NB4 (cell line): ENCODE results near the gene FAM193B.
"Not testable (repeated sequence)": the region's sequence is repeated elsewhere in the genome, so short reads cannot be mapped to it uniquely, and the experiment has no call there.

ENCODE experiments used
- DNase-seq: peaks from one replicate; pipeline ENCODE4 v3.0.0; 2010; ENCODE audit warnings: low read depth
- H3K4me3 ChIP-seq: one replicate; pipeline ENCODE4 v1.5.1; 2011; ENCODE audit warnings: mild to moderate bottlenecking, low read depth, low read length, moderate library complexity
- MYC ChIP-seq: IDR thresholded peaks from 2 replicates; pipeline ENCODE4 v1.6.1; 2011; ENCODE audit warnings: low read depth, low read length
- POLR2A ChIP-seq: IDR thresholded peaks from 2 replicates; pipeline ENCODE4 v1.6.1; 2011; ENCODE audit warnings: mild to moderate bottlenecking; ENCODE audit not compliant: insufficient read length; ENCODE audit errors: extremely low read depth
- TF ChIP-seq, protein P1 (sequence below): IDR thresholded peaks from one replicate; pipeline ENCODE4 v1.5.1; 2012; ENCODE audit warnings: low read depth, low read length
- TF ChIP-seq, protein P2 (sequence below): IDR thresholded peaks from 2 replicates; pipeline ENCODE4 v1.6.1; 2011; ENCODE audit warnings: low read depth, low read length

FAM193B gene

GRCh38 chr5:177487144-177487543 lies 67.2 kb downstream of the FAM193B start:
- no peak for DNase-seq
- TF ChIP-seq, protein P1, sequence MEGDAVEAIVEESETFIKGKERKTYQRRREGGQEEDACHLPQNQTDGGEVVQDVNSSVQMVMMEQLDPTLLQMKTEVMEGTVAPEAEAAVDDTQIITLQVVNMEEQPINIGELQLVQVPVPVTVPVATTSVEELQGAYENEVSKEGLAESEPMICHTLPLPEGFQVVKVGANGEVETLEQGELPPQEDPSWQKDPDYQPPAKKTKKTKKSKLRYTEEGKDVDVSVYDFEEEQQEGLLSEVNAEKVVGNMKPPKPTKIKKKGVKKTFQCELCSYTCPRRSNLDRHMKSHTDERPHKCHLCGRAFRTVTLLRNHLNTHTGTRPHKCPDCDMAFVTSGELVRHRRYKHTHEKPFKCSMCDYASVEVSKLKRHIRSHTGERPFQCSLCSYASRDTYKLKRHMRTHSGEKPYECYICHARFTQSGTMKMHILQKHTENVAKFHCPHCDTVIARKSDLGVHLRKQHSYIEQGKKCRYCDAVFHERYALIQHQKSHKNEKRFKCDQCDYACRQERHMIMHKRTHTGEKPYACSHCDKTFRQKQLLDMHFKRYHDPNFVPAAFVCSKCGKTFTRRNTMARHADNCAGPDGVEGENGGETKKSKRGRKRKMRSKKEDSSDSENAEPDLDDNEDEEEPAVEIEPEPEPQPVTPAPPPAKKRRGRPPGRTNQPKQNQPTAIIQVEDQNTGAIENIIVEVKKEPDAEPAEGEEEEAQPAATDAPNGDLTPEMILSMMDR: no peak
- TF ChIP-seq MYC: no peak
- TF ChIP-seq, protein P2, sequence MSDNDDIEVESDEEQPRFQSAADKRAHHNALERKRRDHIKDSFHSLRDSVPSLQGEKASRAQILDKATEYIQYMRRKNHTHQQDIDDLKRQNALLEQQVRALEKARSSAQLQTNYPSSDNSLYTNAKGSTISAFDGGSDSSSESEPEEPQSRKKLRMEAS: no peak
- no peak for TF ChIP-seq POLR2A
- H3K4me3 ChIP-seq: no peak overlapping the region

GRCh38 chr5:177486256-177486655 lies 68.1 kb downstream of the FAM193B start:
- TF ChIP-seq POLR2A (no peak), MYC (no peak)
- TF ChIP-seq, protein P2: no peak
- TF ChIP-seq, protein P1: no peak
- H3K4me3 ChIP-seq: no peak overlapping the region
- no peak for DNase-seq

- not testable (repeated sequence) for H3K4me3 ChIP-seq, DNase-seq
Observed at GRCh38 chr5:177485753-177486152, 68.6 kb downstream of the FAM193B start.

DNA sequence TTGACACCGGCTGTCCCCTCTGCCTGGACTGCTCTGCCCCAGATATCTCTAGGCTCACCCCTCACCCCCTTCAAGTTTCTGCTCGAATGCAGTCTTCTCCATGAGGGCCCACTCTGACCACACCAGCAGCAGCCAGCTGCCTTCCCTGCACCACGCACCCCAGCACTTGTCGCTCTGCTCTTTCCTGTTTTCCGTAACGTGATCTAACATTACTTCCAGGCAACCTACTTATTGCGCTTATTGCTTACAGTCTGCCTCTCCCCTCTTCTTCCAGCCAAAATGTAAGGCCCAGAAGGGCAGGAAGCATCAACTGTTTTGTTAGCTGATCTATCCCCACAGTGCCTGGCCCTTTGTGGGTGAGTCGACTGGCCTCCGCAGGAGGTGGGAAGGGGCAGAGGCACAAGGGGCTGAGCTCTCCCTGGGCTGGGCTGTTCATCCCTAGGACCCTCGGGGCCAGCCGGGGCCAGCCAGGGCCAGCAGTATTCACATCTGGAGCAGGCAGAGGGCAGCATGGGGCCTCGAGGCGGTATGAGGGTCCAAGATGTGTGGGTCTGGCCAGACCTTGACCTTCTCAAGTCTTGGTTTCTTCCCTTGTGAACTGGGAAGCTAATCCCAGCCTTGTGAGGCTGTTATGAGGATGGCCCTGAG lies 69.3 kb downstream of the FAM193B start:
- DNase-seq: no peak
- no peak overlapping the region for H3K4me3 ChIP-seq
- TF ChIP-seq MYC: no peak
- TF ChIP-seq, protein P2: no peak
- TF ChIP-seq, protein P1: no peak
- TF ChIP-seq POLR2A: no peak

GRCh38 chr5:177483994-177484901 lies 70.1 kb downstream of the FAM193B start:
- DNase-seq: no peak
- no peak overlapping the region for H3K4me3 ChIP-seq
- TF ChIP-seq, protein P2: no peak
- TF ChIP-seq, protein P1: no peak
- TF ChIP-seq POLR2A (no peak), MYC (no peak)

DNA sequence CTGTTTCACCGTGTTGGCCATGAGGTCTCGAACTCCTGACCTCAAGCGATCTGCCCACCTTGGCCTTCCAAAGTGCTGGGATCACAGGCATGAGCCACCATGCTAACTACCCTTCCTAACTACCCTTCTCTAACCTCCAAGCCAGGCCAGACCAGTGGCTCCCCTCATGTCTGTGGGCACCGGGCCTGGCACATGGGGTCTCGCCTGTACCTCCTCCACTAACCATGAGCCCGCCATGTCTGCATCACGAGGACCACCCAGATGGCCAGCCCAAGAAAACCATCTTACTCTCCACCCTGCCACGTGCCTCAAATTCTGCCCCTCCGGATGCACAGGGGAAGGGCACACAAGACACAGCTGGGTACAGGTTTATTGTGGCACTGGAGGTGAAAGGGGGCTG lies 71.3 kb downstream of the FAM193B start:
- TF ChIP-seq POLR2A (no peak), MYC (no peak)
- TF ChIP-seq, protein P1: no peak
- TF ChIP-seq, protein P2: no peak
- no peak for DNase-seq

More for the DNA sequence above, 71.3 kb downstream of the FAM193B start:
- no peak overlapping the region for H3K4me3 ChIP-seq
